Muscle layer of duodenum (tissue), 2 donors: ENCODE results near the gene RGS6.

Experiments used
- H3K27ac ChIP-seq: one replicate; pipeline ENCODE4 v1.7.0; 2013; ENCODE audit warnings: mild to moderate bottlenecking, low read length
- H3K27me3 ChIP-seq: one replicate; pipeline ENCODE4 v1.7.0; 2013; ENCODE audit warnings: low read depth, mild to moderate bottlenecking, control low read depth, low read length
- H3K36me3 ChIP-seq, 2 donors: one replicate each; pipeline ENCODE4 v1.7.0; 2013; ENCODE audit warnings: low read length in 2 of 2, control low read depth in 1 of 2, mild to moderate bottlenecking in 1 of 2; ENCODE audit not compliant: insufficient read depth in 2 of 2, control insufficient read depth in 1 of 2
- H3K4me1 ChIP-seq, 2 donors: one replicate each; pipeline ENCODE4 v1.7.0; 2013; ENCODE audit warnings: low read length in 2 of 2, mild to moderate bottlenecking in 2 of 2, control low read depth in 1 of 2, moderate library complexity in 1 of 2; ENCODE audit not compliant: insufficient read depth in 2 of 2, control insufficient read depth in 1 of 2
- H3K4me3 ChIP-seq, 2 donors: one replicate each; pipeline ENCODE4 v1.7.0; 2013; ENCODE audit warnings: low read length in 2 of 2, low read depth in 1 of 2, mild to moderate bottlenecking in 1 of 2
- H3K9me3 ChIP-seq, 2 donors: one replicate each; pipeline ENCODE4 v1.7.0; 2013; ENCODE audit warnings: low read length in 2 of 2, control low read depth in 1 of 2, mild to moderate bottlenecking in 1 of 2; ENCODE audit not compliant: control insufficient read depth in 1 of 2
- donor health status: healthy.

Gene RGS6

GRCh38 chr14:72610831-72611200, 678.6 kb downstream of the RGS6 start:
- no peaks in the 10 kb centered on the region for H3K9me3 ChIP-seq
- no peaks in the 10 kb centered on the region for H3K36me3 ChIP-seq
- H3K4me1 ChIP-seq, result peaks cover 0 to 8% of the 10 kb centered on the region in 2 donors
- no peak overlapping the region for H3K27ac ChIP-seq
- H3K4me3 ChIP-seq, result no peak overlapping the region
- H3K27me3 ChIP-seq, result no peaks in the 10 kb centered on the region

- Histone ChIP-seq H3K27me3 (no peaks in the 10 kb centered on the region), H3K4me1 (peaks cover 0 to 15% of the 10 kb centered on the region in 2 donors), H3K36me3 (no peaks in the 10 kb centered on the region), H3K4me3 (no peak overlapping the region), H3K27ac (no peak overlapping the region), H3K9me3 (no peaks in the 10 kb centered on the region)
Observed at GRCh38 chr14:72611506-72611905, 679.3 kb downstream of the RGS6 start.

GRCh38 chr14:72612041-72612440, 679.8 kb downstream of the RGS6 start:
- Histone ChIP-seq H3K4me1 (peaks cover 0 to 20% of the 10 kb centered on the region in 2 donors), H3K4me3 (no peak overlapping the region), H3K27ac (no peak overlapping the region), H3K36me3 (no peaks in the 10 kb centered on the region), H3K27me3 (no peaks in the 10 kb centered on the region), H3K9me3 (no peaks in the 10 kb centered on the region)

GRCh38 chr14:72613231-72613974, 681.2 kb downstream of the RGS6 start:
- no peaks in the 10 kb centered on the region for H3K36me3 ChIP-seq
- H3K27ac ChIP-seq, result no peak overlapping the region
- H3K4me3 ChIP-seq, result no peak overlapping the region
- H3K4me1 ChIP-seq, result peaks cover 0 to 29% of the 10 kb centered on the region in 2 donors
- H3K9me3 ChIP-seq, result no peaks in the 10 kb centered on the region
- H3K27me3 ChIP-seq, result no peaks in the 10 kb centered on the region

- Histone ChIP-seq H3K27ac (no peak overlapping the region), H3K9me3 (no peaks in the 10 kb centered on the region), H3K36me3 (no peaks in the 10 kb centered on the region), H3K4me1 (peaks cover 0 to 29% of the 10 kb centered on the region in 2 donors), H3K4me3 (no peak overlapping the region), H3K27me3 (no peaks in the 10 kb centered on the region)
Observed at GRCh38 chr14:72613975-72614319, 681.7 kb downstream of the RGS6 start.

- H3K36me3 ChIP-seq, result no peaks in the 10 kb centered on the region
- H3K27me3 ChIP-seq, result no peaks in the 10 kb centered on the region
- no peak overlapping the region for H3K4me3 ChIP-seq
- no peaks in the 10 kb centered on the region for H3K9me3 ChIP-seq
- H3K27ac ChIP-seq, result no peak overlapping the region
- peaks cover 0 to 29% of the 10 kb centered on the region in 2 donors for H3K4me1 ChIP-seq
Observed at GRCh38 chr14:72614365-72614764, 682.1 kb downstream of the RGS6 start.

- no peak overlapping the region for H3K27ac ChIP-seq
- H3K4me1 ChIP-seq, result peaks cover 0 to 29% of the 10 kb centered on the region in 2 donors
- no peak overlapping the region for H3K4me3 ChIP-seq
- no peaks in the 10 kb centered on the region for H3K36me3 ChIP-seq
- no peaks in the 10 kb centered on the region for H3K9me3 ChIP-seq
- H3K27me3 ChIP-seq, result no peaks in the 10 kb centered on the region
Observed at GRCh38 chr14:72614891-72615415, 682.7 kb downstream of the RGS6 start.

- Histone ChIP-seq H3K27ac (no peak overlapping the region), H3K27me3 (no peaks in the 10 kb centered on the region), H3K36me3 (no peaks in the 10 kb centered on the region), H3K4me1 (peaks cover 0 to 29% of the 10 kb centered on the region in 2 donors), H3K4me3 (no peak overlapping the region), H3K9me3 (no peaks in the 10 kb centered on the region)
Observed at GRCh38 chr14:72615451-72616121, 683.4 kb downstream of the RGS6 start.
